Liver (tissue), 9 donors: Measurements from ENCODE around the gene CD109. TPM values are rescaled to one million over a fixed set of nuclear protein-coding genes. Genes with fewer than 3 reads are reported as not detected.

Experiments
- DNase-seq: peaks from one replicate; pipeline ENCODE4 v3.0.0-alpha.2; 2017; ENCODE audit warnings: low spot score
- H3K27ac ChIP-seq, 2 donors: one replicate each; pipeline ENCODE4 v1.7.0; 2013; ENCODE audit warnings: inconsistent platforms in 2 of 2, low read length in 2 of 2, control low read depth in 1 of 2, low read depth in 1 of 2, mild to moderate bottlenecking in 1 of 2
- H3K27me3 ChIP-seq, 4 donors: one replicate each; pipeline versions ENCODE4 v1.6.1 to v1.7.0; 2013; ENCODE audit warnings: low read length in 3 of 4, inconsistent platforms in 1 of 4, mild to moderate bottlenecking in 1 of 4, moderate library complexity in 1 of 4; ENCODE audit not compliant: control insufficient read depth in 4 of 4, insufficient read depth in 4 of 4
- H3K36me3 ChIP-seq, 4 donors: one replicate each; pipeline versions ENCODE4 v1.6.1 to v1.7.0; 2013; ENCODE audit warnings: low read length in 3 of 4, mild to moderate bottlenecking in 3 of 4, low read depth in 1 of 4, moderate library complexity in 1 of 4; ENCODE audit not compliant: control insufficient read depth in 4 of 4, insufficient read depth in 3 of 4
- H3K4me1 ChIP-seq, 4 donors: one replicate each; pipeline versions ENCODE4 v1.6.1 to v1.7.0; 2013; ENCODE audit warnings: low read length in 3 of 4, mild to moderate bottlenecking in 3 of 4, moderate library complexity in 1 of 4; ENCODE audit not compliant: control insufficient read depth in 4 of 4, insufficient read depth in 4 of 4
- H3K4me3 ChIP-seq, 3 donors: one replicate each; pipeline versions ENCODE4 v1.6.1 to v1.7.0; 2013; ENCODE audit warnings: low read length in 3 of 3, control low read depth in 1 of 3, low read depth in 1 of 3, mild to moderate bottlenecking in 1 of 3
- H3K9ac ChIP-seq, 2 donors: one replicate each; pipeline ENCODE4 v1.7.0; 2013; ENCODE audit warnings: low read length in 2 of 2, mild to moderate bottlenecking in 2 of 2, moderate library complexity in 2 of 2, control low read depth in 1 of 2, low read depth in 1 of 2
- H3K9me3 ChIP-seq, 4 donors: one replicate each; pipeline versions ENCODE4 v1.6.1 to v1.7.0; 2013; ENCODE audit warnings: low read length in 3 of 4; ENCODE audit not compliant: control insufficient read depth in 4 of 4
- EGR1 ChIP-seq, 2 donors: IDR thresholded peaks; 2 replicates each; pipeline ENCODE4 v1.6.1; 2016 to 2018; ENCODE audit warnings: antibody characterized with exemption in 2 of 2, low read depth in 2 of 2
- FOXA1 ChIP-seq: IDR thresholded peaks from 2 replicates; pipeline ENCODE4 v1.6.1; 2016; ENCODE audit warnings: antibody characterized with exemption
- FOXA2 ChIP-seq: IDR thresholded peaks from 2 replicates; pipeline ENCODE4 v1.6.1; 2016; ENCODE audit warnings: antibody characterized with exemption
- GABPA ChIP-seq, 2 donors: IDR thresholded peaks in 1 of 2; conservative IDR thresholded peaks in 1 of 2; 2 replicates each; pipeline ENCODE4 v1.6.1; 2016; ENCODE audit warnings: antibody characterized with exemption in 2 of 2, mild to moderate bottlenecking in 1 of 2, moderate library complexity in 1 of 2
- HNF4A ChIP-seq, 2 donors: conservative IDR thresholded peaks; 2 replicates each; pipeline ENCODE4 v1.6.1; 2016; ENCODE audit warnings: antibody characterized with exemption in 2 of 2, mild to moderate bottlenecking in 2 of 2
- HNF4G ChIP-seq: IDR thresholded peaks from 2 replicates; pipeline ENCODE4 v1.6.1; 2016; ENCODE audit warnings: antibody characterized with exemption
- JUND ChIP-seq, 2 donors: IDR thresholded peaks; 2 replicates each; pipeline ENCODE4 v1.6.1; 2016; ENCODE audit warnings: antibody characterized with exemption in 2 of 2
- MAX ChIP-seq: IDR thresholded peaks from 2 replicates; pipeline ENCODE4 v1.6.1; 2016; ENCODE audit warnings: antibody characterized with exemption
- NR2F2 ChIP-seq: IDR thresholded peaks from 2 replicates; pipeline ENCODE4 v1.6.1; 2016; ENCODE audit warnings: antibody characterized with exemption
- RAD21 ChIP-seq, 2 donors: IDR thresholded peaks; 2 replicates each; pipeline ENCODE4 v1.6.1; 2016; ENCODE audit warnings: antibody characterized with exemption in 2 of 2, mild to moderate bottlenecking in 2 of 2
- RXRA ChIP-seq, 2 donors: IDR thresholded peaks; 2 replicates each; pipeline ENCODE4 v1.6.1; 2017 to 2018; ENCODE audit warnings: antibody characterized with exemption in 2 of 2, mild to moderate bottlenecking in 1 of 2
- SP1 ChIP-seq: IDR thresholded peaks from 2 replicates; pipeline ENCODE4 v1.6.1; 2018; ENCODE audit warnings: antibody characterized with exemption, mild to moderate bottlenecking
- TAF1 ChIP-seq: conservative IDR thresholded peaks from 2 replicates; pipeline ENCODE4 v1.6.1; 2016; ENCODE audit warnings: antibody characterized with exemption, mild to moderate bottlenecking
- YY1 ChIP-seq: IDR thresholded peaks from 2 replicates; pipeline ENCODE4 v1.6.1; 2016; ENCODE audit warnings: antibody characterized with exemption, mild to moderate bottlenecking
- WGBS: extraction: QIAGEN DNeasy Blood & Tissue Kit; methylation state at CpG from one replicate; pipeline ENCODE4 v1.1.7; 2013; 5-methylcytosine and 5-hydroxymethylcytosine counted together
- polyA plus RNA-seq, 2 donors: library from polyadenylated mRNA; stranded (reverse) in 1 of 2; unstranded in 1 of 2; fragments of 200-250 nt in 1 of 2; fragments of >200 nt in 1 of 2; fragmentation: Nextera tagmentation in 1 of 2; extraction: Ambion mirVana in 1 of 2; gene quantifications; one replicate each; pipeline versions ENCODE4 v1.2.1 to v1.2.3, GENCODE V29; 2013 to 2015
- total RNA-seq, 2 donors: library from RNA; depleted of rRNA; stranded (reverse); fragments of >200 nt; gene quantifications; one replicate each; pipeline ENCODE4 v1.2.3, GENCODE V29; 2014
- TF ChIP-seq, protein P1 (sequence below): fragments of 150-350 bp; IDR thresholded peaks from 2 replicates; pipeline ENCODE4 v1.5.1; 2017; ENCODE audit warnings: improper control_type of control experiment, low read depth, low read length; ENCODE audit not compliant: missing input control
- TF ChIP-seq, protein P2 (sequence below): IDR thresholded peaks from 2 replicates; pipeline ENCODE4 v1.6.1; 2016; ENCODE audit warnings: antibody characterized with exemption
- TF ChIP-seq, protein P3 (sequence below): IDR thresholded peaks from 2 replicates; pipeline ENCODE4 v1.6.1; 2016; ENCODE audit warnings: antibody characterized with exemption, mild to moderate bottlenecking
- TF ChIP-seq, protein P4 (sequence below): IDR thresholded peaks from 2 replicates; pipeline ENCODE4 v1.6.1; 2016; ENCODE audit warnings: antibody characterized with exemption
- donor health status: healthy.
- donor health status: healthy.
- donor health status: healthy.
- donor health status: healthy.
- donor health status: healthy.

CD109 gene
- total and polyA plus RNA-seq, 4 donors: 0.18 to 2.0 (median 0.32) TPM

- Histone ChIP-seq H3K36me3 (no peaks in the 10 kb centered on the region), H3K4me1 (no peaks in the 10 kb centered on the region), H3K4me3 (no peak overlapping the region), H3K27ac (no peak overlapping the region), H3K9ac (no peak overlapping the region), H3K27me3 (no peaks in the 10 kb centered on the region), H3K9me3 (no peaks in the 10 kb centered on the region)
- DNase-seq: no peak
- WGBS: 64% methylated on average over 2 of the region's 2 CpGs
- TF ChIP-seq FOXA2 (no peak), HNF4G (no peak), EGR1 (IDR thresholded peaks at IDR 0.05; ENCODE audit: low read depth in 2 of 2) (no peak), YY1 (no peak), HNF4A (conservative IDR thresholded peaks at IDR 0.05) (no peak), FOXA1 (no peak), SP1 (no peak), GABPA (IDR thresholded peaks at IDR 0.05 in 1 of 2, conservative IDR thresholded peaks at IDR 0.05 in 1 of 2) (no peak), RXRA (IDR thresholded peaks at IDR 0.05) (no peak)
- TF ChIP-seq, protein P1, sequence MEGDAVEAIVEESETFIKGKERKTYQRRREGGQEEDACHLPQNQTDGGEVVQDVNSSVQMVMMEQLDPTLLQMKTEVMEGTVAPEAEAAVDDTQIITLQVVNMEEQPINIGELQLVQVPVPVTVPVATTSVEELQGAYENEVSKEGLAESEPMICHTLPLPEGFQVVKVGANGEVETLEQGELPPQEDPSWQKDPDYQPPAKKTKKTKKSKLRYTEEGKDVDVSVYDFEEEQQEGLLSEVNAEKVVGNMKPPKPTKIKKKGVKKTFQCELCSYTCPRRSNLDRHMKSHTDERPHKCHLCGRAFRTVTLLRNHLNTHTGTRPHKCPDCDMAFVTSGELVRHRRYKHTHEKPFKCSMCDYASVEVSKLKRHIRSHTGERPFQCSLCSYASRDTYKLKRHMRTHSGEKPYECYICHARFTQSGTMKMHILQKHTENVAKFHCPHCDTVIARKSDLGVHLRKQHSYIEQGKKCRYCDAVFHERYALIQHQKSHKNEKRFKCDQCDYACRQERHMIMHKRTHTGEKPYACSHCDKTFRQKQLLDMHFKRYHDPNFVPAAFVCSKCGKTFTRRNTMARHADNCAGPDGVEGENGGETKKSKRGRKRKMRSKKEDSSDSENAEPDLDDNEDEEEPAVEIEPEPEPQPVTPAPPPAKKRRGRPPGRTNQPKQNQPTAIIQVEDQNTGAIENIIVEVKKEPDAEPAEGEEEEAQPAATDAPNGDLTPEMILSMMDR: no peak
These were observed 51.3 kb downstream of the CD109 start for GRCh38 chr6:73747289-73747688.

- DNase-seq: no peak
- H3K27ac ChIP-seq: no peak overlapping the region
- no peaks in the 10 kb centered on the region for H3K36me3 ChIP-seq
- H3K4me1 ChIP-seq: no peaks in the 10 kb centered on the region
- TF ChIP-seq, protein P1: no peak
- TF ChIP-seq NR2F2: no peak
- H3K27me3 ChIP-seq: no peaks in the 10 kb centered on the region
- H3K9ac ChIP-seq: no peak overlapping the region
- no peak overlapping the region for H3K4me3 ChIP-seq
- WGBS: 83% methylated on average over 3 of the region's 3 CpGs
- no peaks in the 10 kb centered on the region for H3K9me3 ChIP-seq
These were observed 56.9 kb downstream of the CD109 start for GRCh38 chr6:73752943-73753342.

GRCh38 chr6:73766040-73766439, 70.0 kb downstream of the CD109 start:
- TF ChIP-seq RAD21 (IDR thresholded peaks at IDR 0.05) (no peak), JUND (IDR thresholded peaks at IDR 0.05) (no peak), YY1 (no peak), TAF1 (no peak), FOXA2 (no peak), NR2F2 (no peak), RXRA (IDR thresholded peaks at IDR 0.05) (no peak), GABPA (IDR thresholded peaks at IDR 0.05 in 1 of 2, conservative IDR thresholded peaks at IDR 0.05 in 1 of 2) (no peak), MAX (no peak), EGR1 (IDR thresholded peaks at IDR 0.05; ENCODE audit: low read depth in 2 of 2) (no peak), HNF4G (no peak), FOXA1 (no peak)
- TF ChIP-seq, protein P2, sequence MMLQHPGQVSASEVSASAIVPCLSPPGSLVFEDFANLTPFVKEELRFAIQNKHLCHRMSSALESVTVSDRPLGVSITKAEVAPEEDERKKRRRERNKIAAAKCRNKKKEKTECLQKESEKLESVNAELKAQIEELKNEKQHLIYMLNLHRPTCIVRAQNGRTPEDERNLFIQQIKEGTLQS: no peak
- TF ChIP-seq, protein P3, sequence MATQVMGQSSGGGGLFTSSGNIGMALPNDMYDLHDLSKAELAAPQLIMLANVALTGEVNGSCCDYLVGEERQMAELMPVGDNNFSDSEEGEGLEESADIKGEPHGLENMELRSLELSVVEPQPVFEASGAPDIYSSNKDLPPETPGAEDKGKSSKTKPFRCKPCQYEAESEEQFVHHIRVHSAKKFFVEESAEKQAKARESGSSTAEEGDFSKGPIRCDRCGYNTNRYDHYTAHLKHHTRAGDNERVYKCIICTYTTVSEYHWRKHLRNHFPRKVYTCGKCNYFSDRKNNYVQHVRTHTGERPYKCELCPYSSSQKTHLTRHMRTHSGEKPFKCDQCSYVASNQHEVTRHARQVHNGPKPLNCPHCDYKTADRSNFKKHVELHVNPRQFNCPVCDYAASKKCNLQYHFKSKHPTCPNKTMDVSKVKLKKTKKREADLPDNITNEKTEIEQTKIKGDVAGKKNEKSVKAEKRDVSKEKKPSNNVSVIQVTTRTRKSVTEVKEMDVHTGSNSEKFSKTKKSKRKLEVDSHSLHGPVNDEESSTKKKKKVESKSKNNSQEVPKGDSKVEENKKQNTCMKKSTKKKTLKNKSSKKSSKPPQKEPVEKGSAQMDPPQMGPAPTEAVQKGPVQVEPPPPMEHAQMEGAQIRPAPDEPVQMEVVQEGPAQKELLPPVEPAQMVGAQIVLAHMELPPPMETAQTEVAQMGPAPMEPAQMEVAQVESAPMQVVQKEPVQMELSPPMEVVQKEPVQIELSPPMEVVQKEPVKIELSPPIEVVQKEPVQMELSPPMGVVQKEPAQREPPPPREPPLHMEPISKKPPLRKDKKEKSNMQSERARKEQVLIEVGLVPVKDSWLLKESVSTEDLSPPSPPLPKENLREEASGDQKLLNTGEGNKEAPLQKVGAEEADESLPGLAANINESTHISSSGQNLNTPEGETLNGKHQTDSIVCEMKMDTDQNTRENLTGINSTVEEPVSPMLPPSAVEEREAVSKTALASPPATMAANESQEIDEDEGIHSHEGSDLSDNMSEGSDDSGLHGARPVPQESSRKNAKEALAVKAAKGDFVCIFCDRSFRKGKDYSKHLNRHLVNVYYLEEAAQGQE: no peak
- TF ChIP-seq, protein P4, sequence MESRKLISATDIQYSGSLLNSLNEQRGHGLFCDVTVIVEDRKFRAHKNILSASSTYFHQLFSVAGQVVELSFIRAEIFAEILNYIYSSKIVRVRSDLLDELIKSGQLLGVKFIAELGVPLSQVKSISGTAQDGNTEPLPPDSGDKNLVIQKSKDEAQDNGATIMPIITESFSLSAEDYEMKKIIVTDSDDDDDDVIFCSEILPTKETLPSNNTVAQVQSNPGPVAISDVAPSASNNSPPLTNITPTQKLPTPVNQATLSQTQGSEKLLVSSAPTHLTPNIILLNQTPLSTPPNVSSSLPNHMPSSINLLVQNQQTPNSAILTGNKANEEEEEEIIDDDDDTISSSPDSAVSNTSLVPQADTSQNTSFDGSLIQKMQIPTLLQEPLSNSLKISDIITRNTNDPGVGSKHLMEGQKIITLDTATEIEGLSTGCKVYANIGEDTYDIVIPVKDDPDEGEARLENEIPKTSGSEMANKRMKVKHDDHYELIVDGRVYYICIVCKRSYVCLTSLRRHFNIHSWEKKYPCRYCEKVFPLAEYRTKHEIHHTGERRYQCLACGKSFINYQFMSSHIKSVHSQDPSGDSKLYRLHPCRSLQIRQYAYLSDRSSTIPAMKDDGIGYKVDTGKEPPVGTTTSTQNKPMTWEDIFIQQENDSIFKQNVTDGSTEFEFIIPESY: no peak
- no peak overlapping the region for H3K27ac ChIP-seq
- no peaks in the 10 kb centered on the region for H3K36me3 ChIP-seq
- H3K9me3 ChIP-seq: no peaks in the 10 kb centered on the region
- H3K27me3 ChIP-seq: no peaks in the 10 kb centered on the region
- no peak for DNase-seq
- whole genome bisulfite sequencing: 95% methylated on average over 1 of the region's 1 CpG
- H3K4me1 ChIP-seq: no peaks in the 10 kb centered on the region
- no peak overlapping the region for H3K4me3 ChIP-seq
- H3K9ac ChIP-seq: no peak overlapping the region
